ENCODE results near the gene CDCA8.

- TF ChIP-seq USF2 (CRISPR knock-in tag; IDR thresholded peaks at IDR 0.05) = no peak
- TF ChIP-seq TCF7 (IDR thresholded peaks at IDR 0.05; ENCODE audit: borderline replicate concordance) = no peak
- no peak for TF ChIP-seq ELK1 (CRISPR knock-in tag; IDR thresholded peaks at IDR 0.05)
- TF ChIP-seq SETDB1 (IDR thresholded peaks at IDR 0.05; ENCODE audit: low read length) = no peak
- no peak for TF ChIP-seq JUN (IDR thresholded peaks at IDR 0.05; ENCODE audit: borderline replicate concordance, low read depth, low read length)
- TF ChIP-seq JUN (CRISPR knock-in tag; IDR thresholded peaks at IDR 0.05; ENCODE audit: borderline replicate concordance) = no peak
- no peak for TF ChIP-seq JUND (IDR thresholded peaks at IDR 0.05; ENCODE audit: borderline replicate concordance, low read depth, low read length)
- no peak for TF ChIP-seq JUND (tag; IDR thresholded peaks at IDR 0.05; ENCODE audit: borderline replicate concordance, low read depth, low read length)
- TF ChIP-seq, protein P1, sequence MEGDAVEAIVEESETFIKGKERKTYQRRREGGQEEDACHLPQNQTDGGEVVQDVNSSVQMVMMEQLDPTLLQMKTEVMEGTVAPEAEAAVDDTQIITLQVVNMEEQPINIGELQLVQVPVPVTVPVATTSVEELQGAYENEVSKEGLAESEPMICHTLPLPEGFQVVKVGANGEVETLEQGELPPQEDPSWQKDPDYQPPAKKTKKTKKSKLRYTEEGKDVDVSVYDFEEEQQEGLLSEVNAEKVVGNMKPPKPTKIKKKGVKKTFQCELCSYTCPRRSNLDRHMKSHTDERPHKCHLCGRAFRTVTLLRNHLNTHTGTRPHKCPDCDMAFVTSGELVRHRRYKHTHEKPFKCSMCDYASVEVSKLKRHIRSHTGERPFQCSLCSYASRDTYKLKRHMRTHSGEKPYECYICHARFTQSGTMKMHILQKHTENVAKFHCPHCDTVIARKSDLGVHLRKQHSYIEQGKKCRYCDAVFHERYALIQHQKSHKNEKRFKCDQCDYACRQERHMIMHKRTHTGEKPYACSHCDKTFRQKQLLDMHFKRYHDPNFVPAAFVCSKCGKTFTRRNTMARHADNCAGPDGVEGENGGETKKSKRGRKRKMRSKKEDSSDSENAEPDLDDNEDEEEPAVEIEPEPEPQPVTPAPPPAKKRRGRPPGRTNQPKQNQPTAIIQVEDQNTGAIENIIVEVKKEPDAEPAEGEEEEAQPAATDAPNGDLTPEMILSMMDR (IDR thresholded peaks at IDR 0.05 in 2 of 3, conservative IDR thresholded peaks at IDR 0.05 in 1 of 3; ENCODE audit: insufficient read depth in 2 of 3, low read depth in 1 of 3, low read length in 3 of 3) = no peak
- TF ChIP-seq JUNB (CRISPR knock-in tag; conservative IDR thresholded peaks at IDR 0.05) = no peak
- no peak for TF ChIP-seq YY1 (IDR thresholded peaks at IDR 0.05; ENCODE audit: borderline replicate concordance in 1 of 3, control insufficient read depth in 1 of 3, extremely low read depth in 1 of 3, insufficient read depth in 3 of 3, insufficient read length in 1 of 3, insufficient replicate concordance in 2 of 3, low read depth in 1 of 3, low read length in 2 of 3)
- no peak for TF ChIP-seq CHD1 (IDR thresholded peaks at IDR 0.05; ENCODE audit: low read length)
- TF ChIP-seq E2F1 (CRISPR knock-in tag; IDR thresholded peaks at IDR 0.05) = no peak
- TF ChIP-seq MTF1 (CRISPR knock-in tag; IDR thresholded peaks at IDR 0.05; ENCODE audit: borderline replicate concordance) = no peak
- no peak for TF ChIP-seq ZNF707 (CRISPR knock-in tag; conservative IDR thresholded peaks at IDR 0.05)
These were observed 42.6 kb downstream of the CDCA8 start for GRCh38 chr1:37734629-37735591.

Data from K562 (cell line).